ENCODE data around the gene RAPGEF5.

RAPGEF5 gene

GRCh38 chr7:22256541-22257096 is 100.3 kb downstream of the RAPGEF5 start:
- no peak for DNase-seq (ENCODE audit: low read depth in 2 of 2)

- no peak for DNase-seq (ENCODE audit: low read depth in 2 of 2)
These were observed 101.1 kb downstream of the RAPGEF5 start for GRCh38 chr7:22255834-22256233.

DNA sequence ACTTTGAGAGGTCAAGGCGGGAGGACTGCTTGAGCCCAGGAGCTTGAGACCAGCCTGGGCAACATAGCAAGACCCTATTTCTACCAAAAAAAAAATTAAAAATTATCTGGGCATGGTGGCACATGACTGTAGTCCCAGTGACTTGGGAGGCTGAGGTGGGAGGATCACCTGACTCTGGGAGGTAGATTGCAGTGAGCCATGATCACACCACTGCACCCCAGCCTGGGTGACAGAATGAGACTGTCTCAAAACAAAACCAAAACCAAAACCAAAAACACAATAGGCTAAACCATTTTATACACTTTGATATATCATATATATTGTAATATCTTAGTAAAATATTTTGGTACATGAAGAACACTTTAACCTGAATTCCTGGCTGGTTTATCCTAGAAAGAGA is 101.6 kb downstream of the RAPGEF5 start:
- no peak for DNase-seq (ENCODE audit: low read depth in 2 of 2)

GRCh38 chr7:22252936-22253536 is 103.9 kb downstream of the RAPGEF5 start:
- no peak for DNase-seq (ENCODE audit: low read depth in 2 of 2)

- DNase-seq (ENCODE audit: low read depth in 2 of 2): no peak
These were observed 104.9 kb downstream of the RAPGEF5 start for GRCh38 chr7:22252016-22252415.

GRCh38 chr7:22251281-22251680 is 105.7 kb downstream of the RAPGEF5 start:
- no peak for DNase-seq (ENCODE audit: low read depth in 2 of 2)

DNA sequence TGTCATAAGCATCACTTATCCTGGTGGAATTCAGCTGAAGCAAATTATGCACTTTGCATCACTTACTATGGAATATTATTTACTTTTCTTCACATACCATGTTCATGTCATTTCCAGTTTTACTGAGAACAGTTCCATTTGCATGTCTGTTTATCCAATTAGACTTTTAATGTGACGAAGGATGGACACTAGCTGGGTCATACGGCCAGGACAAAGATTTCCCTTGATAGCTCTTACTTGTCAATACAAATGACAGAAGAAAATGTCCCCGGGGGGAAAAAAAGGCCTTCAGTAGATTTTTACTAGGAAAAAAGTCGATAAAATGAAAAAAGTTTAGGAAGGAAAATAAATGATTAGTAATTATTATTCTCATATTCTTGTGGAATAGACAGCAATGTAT is 106.6 kb downstream of the RAPGEF5 start:
- no peak for DNase-seq (ENCODE audit: low read depth in 2 of 2)

DNA sequence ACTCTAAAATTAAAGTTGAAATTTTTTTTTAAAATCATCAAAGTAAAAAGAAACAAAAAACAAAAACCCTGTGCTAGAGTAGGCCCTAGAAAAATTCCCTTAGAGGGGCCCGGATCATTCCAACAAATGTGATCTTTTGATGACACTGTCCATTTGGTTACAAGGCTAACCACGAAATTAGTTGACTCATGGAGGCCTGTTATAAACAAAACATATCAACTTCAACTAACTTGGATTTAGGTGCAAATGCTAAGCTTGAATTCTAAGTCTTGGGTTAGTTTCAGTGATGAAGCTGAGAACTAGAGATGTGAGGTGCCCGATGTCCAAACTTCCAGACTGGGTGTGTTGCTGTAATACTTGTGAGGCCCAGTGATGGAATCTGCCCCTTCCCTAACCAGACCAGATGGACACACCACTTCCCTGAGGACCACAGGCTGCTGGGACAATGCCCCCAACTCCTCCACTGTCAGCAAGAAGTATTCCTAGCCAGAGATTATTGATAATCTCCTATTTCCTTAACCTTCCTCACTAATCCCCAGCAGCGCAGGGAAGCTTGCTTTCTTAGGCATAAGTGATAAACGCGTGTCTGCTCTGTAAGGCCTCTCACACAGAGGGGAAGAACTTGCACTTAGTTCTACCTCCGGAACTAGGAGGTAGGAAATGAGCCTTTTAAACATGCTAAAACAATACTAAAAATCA is 108.7 kb downstream of the RAPGEF5 start:
- no peak for DNase-seq (ENCODE audit: low read depth in 2 of 2)

GRCh38 chr7:22241805-22242390 is 115.1 kb downstream of the RAPGEF5 start:
- DNase-seq (ENCODE audit: low read depth in 2 of 2): no peak

DNA sequence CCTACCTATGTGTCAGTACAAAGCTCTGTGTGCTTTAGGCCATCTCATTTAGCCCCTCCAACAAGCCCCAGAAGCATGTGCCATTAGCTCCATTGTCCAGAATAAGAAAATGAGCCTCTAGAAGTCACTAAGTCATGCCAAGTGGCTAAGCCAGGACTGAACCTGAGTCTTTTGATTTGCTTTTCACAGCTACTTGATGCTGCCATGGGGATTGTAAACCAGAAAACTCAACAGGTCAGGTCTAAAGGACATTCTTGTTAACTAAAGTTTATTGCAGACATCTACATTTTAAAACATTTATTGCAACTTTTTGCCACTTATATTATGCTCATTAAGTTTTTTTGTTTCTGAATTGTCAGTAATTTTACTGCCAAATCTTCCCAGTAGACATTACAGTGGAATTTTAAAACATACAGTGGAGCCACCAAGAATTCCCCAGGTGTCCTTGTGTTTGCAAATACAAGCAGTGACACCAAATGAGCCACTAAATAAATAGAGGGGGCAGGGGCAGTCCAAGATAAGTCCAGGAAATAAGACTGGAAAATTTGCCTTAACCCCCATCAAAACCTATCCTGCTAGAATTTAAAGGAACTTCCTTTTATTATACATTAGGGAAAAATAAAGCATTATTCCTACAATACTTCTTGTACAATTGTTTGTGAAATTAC is 115.9 kb downstream of the RAPGEF5 start:
- no peak for DNase-seq (ENCODE audit: low read depth in 2 of 2)

DNA sequence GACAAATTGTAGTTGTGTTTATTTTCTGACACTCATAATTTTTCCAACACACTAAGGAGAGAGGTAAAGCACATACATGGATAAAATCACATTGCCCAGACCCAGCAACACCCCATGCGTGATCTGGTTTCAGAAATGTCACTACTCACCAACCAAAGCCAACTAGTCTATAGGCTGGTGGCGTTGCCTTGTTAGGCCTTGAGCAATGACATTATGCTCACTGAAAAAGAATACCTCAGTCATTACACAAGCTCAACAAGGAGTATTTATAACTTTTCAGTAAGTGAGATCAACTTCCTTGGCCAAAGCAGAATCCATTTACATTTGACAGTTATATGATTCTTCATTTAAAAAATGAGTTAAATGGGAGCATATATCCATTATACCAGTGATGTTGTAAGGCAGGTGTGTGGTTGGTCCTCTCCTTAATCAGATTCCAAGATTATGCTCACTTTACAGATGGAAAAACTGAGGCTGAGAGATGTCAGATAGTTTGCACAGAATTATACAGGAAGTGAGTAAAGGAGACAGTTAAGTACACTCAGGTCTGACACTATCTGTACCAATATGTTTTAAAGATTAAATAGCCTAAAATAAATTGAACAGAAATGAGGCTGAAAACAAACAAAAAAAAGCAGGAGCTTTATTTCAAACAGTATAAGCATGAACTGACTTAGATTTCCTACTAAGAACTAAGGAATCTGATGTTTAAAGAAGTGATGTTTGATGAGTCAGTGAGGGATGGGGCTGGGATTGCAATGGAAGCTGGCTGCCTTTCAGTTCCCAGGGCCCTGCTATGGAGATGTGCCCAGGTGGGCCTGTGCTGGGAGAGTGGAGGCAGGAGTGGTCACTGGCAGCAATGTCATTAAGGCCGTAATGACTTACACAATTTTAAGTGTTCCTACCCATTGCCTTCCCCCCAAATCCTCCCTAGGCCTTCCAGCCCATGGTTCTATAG is 118.3 kb downstream of the RAPGEF5 start:
- DNase-seq (ENCODE audit: low read depth in 2 of 2): no peak

DNA sequence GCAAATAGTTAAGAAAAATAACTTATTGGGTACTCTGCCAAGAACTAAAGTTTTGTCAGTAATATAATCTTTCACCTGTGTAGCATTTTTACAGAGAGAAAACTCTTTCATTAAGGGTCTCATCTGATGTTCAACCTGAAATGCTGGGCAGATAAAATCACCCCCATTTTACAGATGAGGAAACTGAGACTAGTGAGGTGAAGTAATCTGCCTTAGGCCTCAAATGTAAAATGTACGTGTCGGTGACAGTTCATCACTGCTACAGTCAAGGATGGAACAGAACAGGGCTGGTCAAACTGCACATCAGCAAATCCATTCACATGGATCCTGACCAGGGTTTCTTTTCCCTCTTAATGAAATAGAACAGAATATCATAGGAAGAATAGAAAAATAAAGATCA is 121.8 kb downstream of the RAPGEF5 start:
- DNase-seq (ENCODE audit: low read depth in 2 of 2): no peak

DNA sequence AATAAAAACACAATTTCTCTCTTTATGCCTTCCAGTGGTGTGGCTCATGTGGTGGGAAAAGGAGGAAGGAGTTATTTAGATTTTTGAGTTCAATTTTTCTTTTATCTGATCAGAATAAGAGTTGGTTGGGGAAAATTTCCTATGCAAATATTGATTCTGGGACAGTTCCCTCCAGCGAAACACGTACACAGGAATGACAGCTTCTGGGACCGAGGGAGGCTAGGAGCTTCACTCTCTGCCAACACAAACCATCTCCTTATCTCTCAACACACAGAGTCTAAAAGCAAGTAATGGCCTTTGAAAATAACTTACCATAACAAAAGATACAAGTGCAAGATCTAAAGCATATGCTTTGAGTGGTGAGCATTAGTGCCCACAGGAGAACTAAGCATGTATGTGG is 122.7 kb downstream of the RAPGEF5 start:
- DNase-seq (ENCODE audit: low read depth in 2 of 2): no peak

- no peak for DNase-seq (ENCODE audit: low read depth in 2 of 2)
These were observed 125.1 kb downstream of the RAPGEF5 start for GRCh38 chr7:22231806-22232205.

DNA sequence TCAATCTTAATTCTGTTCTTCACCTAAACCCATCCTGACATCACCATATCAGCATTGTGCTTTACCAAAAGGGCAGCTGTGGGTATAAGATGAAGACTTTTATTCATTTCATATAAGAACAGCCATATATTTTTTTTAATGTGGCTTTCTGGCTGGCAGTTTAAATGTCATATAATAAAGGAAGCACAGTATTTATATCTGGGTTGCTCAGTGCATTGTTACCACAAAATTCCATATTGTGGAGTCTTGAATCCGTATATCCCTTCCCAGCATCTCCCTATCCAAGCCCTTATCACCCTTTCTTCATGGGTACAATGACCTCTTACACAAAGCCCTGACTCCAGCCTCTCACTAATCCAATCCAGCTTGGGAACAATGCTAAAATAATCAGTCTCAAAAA is 125.8 kb downstream of the RAPGEF5 start:
- DNase-seq (ENCODE audit: low read depth in 2 of 2): no peak

DNA sequence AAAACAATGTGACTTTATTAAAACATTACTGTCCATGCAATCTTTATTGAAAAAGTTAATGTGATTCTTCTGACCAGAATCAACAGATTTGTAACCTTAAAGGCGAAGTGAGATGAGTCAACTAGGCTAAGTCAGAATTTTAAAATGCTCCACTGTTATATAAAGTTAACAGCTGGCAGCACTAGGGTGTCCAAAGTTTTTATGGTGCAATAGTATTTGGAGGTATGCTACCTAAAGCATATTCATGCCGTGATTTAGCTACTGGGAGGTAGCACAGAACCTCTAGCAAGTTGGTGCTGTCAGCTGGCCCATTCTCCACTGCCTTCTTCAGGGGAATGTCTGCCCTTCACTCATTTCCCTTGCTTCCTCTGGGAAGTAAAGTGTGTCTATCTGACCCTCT is 126.7 kb downstream of the RAPGEF5 start:
- DNase-seq (ENCODE audit: low read depth in 2 of 2): no peak

GRCh38 chr7:22229148-22229547 is 127.8 kb downstream of the RAPGEF5 start:
- DNase-seq (ENCODE audit: low read depth in 2 of 2): no peak

- no peak for DNase-seq (ENCODE audit: low read depth in 2 of 2)
These were observed 133.1 kb downstream of the RAPGEF5 start for GRCh38 chr7:22223807-22224206.

- no peak for DNase-seq (ENCODE audit: low read depth in 2 of 2)
These were observed 136.0 kb downstream of the RAPGEF5 start for GRCh38 chr7:22220941-22221340.

DNA sequence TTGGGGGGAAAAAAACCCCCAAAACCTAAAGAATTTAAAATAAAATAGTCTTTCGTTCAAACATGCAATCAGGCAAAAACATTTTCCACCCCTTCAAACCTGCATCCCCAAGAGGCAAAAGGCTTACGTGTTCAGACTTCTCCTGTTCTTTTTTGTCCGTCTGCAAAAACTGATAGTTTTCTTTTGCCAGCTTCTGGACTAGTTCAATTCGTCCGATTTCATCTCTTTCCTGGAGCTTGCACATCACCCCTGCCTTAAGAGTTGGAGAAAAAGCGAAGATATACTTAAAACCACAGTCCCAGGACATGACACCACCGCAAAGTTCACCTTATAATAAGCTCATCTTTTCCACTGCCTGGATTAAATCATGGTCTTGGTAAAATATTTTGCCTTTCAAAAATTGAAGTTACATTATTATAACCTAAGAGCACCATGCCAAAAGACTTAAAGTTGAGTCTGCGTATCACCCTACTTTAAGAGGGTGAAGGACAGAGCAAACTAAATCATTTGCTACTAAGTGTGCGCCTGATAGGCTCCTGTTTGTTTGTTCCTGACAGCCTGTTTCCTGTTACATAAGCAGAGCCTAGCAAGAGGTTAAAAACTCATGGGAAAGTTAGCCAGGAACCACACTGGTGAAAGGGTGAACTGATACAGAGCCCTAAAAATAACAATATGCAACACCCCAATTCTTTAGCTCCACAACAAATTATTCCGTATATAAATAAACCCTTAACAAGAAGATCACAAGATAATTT is 137.0 kb downstream of the RAPGEF5 start:
- DNase-seq (ENCODE audit: low read depth in 2 of 2): no peak

DNA sequence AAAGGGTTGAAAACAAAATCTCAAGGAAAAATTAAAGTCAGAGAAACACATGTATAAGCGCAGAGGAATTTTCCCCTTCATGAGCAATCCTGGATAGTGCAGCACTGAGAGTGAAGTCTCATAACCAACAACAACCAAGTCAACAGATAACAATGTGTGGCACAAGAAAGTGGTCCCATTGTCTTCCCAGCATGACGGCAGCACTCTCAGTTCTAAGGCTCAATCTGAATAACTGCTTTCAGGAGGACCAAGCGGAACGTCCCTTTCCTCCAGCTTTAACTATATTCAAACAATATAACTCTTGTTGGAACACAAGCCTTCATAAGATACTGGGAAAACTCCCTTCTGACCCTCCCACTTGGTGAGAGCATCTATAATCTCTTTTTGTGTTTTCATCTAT is 137.9 kb downstream of the RAPGEF5 start:
- DNase-seq (ENCODE audit: low read depth in 2 of 2): no peak
